GM21423 (cell line): ENCODE measurements around the gene RGS6.

Experiments
- ATAC-seq: cut with Tn5 transposase; IDR thresholded peaks from one replicate; pipeline ENCODE4 v1.9.1; 2021; ENCODE audit warnings: mild to moderate bottlenecking, moderate library complexity; ENCODE audit not compliant: unreplicated experiment

RGS6 gene

DNA sequence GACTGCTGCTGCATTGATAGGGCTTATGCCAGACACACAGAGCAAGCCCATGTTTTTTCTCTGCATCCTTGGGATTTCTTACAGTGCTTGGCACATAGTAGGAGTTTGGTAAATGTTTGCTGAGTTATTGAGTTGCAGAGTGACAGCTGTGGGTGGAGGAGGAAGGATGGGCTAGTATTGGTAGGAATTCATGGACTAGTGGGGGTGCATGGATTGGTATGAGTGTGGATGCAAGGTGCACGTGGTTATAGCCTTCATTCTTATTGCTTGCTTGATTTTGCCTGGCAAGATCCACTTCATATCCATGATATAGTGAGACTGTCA, 11.4 kb downstream of the RGS6 start:
- ATAC-seq = no peak

DNA sequence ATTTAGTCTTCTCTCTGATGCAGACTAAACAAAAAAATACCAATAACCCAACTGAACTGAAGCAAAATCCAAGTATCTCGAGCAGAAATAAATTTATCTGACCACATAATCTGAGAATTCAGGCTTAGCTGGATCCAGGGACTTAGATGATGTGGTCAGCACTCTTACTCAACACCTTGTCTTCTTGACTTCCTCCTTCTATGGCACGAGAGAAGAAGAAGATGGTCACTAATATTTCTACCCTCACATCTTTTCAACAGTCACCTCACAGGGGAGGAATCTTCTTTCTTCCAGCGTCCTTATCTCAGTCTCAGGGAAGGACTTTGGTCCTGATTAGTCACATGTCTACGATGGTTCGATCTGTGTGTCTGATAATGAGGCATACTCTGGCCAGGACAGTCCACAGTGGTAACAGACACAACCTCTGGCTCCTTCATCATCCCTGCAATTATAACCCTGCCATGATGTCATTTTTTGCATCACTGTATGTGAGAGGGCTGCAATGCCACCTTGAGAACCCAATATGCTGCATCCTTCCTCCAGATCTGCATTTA, 15.8 kb downstream of the RGS6 start:
- ATAC-seq = no peak

DNA sequence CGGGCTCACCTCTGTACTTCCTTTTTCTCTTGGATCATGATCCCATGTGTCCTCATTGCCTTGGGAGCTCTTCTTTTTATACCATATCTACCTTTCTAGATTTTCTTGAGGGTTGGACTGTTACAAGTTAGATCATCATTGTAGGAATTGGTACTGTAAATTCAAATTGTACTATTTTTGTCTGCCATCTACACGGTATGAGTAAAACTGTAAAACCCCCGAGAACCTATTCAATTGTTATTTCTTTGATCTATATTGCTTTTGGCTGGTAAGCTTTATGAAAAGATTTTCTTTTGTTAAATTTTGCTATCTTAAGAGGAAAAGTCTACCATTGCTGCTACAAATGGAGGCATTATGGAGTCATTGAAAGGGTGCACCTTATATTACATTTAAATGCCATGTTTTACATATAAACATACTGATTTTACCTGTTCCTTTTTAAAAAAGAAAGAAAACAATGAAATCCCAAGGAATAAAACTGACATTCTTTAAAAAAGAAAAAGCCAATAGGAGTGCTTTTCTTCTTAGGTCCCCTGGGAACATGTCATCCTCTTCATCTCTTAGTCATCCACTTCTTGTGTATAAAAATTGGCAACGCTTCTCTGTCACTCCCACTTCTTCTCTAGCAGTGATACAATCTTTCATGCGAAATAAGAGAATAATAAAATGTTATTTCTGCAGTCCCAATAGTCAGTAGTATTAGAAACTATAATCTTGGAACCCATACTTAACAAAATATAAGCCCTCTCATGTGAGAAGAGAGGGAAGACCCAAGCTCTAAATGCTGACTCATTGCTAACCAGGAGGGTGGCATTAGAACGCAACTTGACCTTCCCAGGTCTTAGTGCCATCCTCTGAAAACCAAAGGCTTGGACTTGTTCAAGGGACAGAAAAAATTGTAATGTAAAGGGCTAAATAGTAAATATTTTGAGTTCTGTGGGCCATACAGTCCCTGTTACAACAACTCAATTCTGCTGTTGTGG, 20.4 kb downstream of the RGS6 start:
- no peak for ATAC-seq

DNA sequence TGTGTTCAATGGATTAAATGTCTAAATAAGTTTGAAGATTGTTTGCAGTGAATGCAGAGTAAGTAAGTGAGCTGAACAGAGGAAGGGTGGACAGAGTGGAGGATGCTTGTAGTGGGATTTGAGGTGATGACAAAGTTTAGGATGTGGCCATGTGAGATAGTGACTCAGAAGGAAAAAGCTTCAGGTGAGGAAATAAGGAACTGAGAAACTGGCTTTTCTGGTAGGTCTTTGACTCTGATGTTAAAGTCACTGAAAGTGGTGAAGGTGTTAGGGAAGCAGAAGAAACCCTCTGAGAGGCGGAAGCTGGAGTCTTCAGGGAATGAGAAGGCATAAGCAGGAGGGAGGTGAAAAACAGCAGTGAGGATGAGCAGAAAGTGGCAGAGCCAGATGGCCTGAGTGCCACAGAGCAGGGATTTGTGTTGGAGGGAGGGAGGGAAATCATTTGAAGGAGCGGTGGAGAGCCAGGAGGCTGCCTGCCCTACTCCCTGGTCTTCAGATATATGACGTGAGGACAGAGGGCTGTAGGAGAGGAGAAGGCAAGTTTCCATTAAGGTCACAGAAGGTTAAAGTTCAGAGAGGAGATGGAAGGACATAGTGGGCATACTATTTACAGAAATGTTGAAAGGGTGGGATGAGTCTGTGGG, 24.8 kb downstream of the RGS6 start:
- ATAC-seq = peak; percentile 68

DNA sequence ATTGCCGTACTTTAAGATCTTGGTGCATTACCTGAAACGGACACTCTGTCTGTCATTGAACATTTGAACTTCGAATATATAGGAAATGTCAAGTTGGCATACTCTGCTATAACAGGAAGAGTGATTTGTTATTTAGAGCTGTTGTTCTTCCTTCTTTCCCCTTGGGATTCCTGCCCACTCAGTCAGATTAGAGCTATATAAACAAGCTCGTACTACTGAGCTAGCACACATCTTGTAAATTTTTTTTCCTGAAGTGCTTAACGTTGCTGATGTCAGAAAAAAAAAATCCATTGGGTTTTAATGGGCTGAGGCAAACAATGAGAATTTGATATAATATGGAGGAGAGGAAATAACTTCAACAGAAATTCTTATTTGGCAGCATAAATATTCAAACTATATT, 26.8 kb downstream of the RGS6 start:
- no peak for ATAC-seq

DNA sequence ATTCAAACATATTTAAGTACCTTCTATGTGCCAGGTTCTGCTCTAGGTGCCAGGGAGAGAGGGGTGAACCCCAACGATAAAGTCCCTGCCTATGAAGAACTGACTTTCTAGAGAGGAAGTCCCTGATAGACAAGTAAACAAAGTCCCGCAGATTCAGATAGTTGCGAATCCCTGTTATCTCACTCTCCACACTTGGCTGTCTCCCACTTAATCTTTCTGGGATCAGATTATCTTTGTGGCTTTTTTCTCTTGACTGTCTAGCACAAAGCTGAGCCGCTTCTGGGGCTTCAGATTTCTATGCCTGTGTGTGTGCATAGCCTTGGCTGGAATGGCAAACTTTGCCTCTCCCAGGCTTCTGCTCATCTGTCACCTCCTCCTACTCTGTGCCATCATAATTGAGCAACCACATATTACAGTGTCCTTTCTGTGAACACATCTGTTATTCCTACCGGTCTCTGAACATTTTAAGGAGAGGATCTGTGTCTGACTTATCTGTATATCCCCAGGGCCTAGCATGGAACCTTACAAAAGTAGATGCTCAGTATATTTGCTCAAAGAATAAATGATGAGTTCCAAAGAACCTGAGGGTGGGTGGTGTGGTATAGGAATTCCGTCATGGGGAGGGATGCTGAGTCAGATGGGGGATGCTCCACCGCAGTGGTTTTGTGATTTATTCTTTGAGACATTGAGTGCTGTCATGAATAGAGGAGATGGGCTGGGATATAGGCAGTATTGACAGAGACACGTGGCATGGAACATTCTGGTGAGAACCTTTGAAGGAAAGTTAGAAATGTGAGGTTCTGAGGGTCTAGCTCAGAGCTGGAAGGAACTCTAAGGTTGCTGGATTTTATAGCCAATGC, 28.5 kb downstream of the RGS6 start:
- no peak for ATAC-seq

DNA sequence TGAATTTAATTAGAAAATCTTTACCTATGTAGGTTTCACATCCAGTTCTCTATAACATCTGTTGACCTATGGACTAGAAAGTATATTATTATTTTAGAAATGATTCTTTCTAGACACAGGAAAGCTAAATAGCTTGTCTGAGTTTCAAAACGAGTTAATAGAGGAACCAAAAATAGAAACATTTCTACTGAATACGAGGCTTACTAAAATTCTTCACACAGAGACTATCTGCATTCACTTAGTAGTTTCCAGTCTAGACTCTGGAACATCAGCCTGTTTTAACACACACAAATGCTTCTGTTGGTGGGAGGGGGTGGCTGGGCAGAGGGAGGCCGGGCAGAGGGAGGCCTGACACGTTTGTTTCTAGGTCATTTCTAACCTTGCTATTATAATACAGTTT, 29.7 kb downstream of the RGS6 start:
- ATAC-seq = no peak

DNA sequence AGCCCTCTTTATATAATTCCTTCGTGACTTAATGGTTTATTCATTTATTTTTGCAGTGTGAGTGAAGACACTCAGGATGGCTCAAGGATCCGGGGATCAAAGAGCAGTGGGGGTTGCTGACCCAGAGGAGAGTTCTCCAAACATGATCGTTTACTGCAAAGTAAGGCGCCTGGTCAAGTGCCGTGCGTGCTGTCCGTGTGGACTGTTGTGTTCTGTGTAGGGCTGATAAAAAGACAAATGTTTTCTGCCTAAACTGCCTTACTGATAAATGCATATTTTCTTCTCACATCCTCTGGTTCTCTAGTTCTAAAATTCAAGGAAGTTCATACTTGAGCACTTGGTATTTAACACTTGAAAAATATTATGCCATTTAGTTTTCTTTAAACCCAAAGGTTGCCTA, 32.5 kb downstream of the RGS6 start:
- no peak for ATAC-seq

DNA sequence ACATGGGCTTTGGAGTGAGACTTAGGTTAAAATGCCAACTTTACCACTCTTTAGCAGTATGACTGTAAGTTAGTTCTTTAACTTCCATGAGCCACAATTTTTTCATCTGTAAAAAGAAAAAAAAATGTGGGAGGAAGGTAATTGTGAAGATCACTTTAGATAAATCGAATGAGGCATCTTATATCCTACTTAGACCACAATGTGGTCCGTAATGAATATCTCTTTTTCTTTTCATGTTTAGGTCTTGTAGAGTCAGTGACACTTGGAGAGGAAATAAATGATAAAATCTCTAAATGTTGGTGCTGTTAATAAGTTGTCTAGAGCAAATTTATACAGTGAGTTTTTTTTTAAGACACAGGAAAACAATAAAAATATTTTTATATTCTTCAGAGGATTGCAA, 34.3 kb downstream of the RGS6 start:
- ATAC-seq = no peak

DNA sequence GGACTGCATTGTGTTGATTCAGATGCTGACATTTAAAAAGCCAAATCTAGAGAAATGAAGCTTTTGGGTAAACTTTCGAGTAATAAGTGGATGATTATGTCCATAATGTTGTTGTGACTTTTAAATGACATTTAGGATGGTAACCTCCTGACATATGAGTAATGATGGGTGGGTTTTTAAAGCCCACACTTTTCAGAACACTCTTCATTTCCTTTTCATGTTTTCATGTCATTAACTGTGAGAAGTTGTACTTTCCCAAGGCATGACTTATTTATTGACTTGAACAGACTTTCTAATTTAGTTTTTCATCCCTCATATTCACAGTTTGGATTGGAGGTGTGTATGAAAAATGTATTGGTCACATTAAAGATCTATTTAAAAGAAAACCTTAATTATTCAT, 35.5 kb downstream of the RGS6 start:
- ATAC-seq = no peak

DNA sequence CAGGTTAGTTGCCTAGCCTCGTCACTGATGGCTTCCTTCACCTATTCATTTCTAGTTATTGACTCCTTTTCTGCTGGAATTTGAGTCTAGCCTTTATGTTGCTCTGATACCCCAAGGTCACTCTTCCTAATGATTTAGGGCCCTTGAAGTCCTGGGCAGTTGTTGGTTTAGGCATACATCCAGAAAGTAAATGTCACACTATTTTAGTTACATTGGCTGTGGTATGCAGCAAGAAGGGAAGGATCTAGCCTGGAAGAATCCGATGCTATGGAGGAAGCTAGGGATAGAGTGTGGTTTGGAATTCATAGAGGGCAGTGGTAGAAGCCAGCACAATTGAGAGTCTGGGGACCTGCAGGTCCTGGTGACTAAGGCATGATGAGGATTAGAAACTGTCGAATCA, 38.0 kb downstream of the RGS6 start:
- ATAC-seq = no peak

DNA sequence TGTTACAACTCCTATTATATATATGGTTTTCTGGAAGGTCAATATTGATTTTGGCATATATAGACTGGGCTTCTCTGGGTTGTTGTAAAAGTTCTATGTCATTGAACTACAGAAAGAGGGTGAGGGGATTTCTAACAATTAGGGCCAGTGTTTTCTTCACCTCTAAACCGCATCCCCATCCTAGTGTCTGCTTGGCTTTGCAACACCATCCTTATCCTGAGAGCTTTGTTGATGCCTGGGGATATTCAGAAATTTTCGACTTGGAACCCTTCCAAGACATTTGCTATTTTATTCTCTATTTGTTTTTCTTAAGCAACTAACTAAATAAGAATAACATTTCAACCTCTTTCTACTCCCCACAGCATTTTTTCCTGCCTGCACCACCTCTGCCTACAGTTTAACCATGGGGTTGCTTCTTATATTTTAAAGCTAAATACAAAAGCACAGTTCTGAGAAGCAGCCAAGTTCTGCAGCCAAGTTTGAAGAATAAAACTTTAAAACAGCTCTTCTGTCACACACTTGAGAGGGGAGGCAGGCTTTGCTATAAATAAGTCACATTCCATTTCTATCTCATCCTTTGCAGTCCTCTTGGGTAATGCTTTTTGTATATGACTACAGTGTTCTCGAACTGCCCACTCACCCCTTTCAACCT, 53.4 kb downstream of the RGS6 start:
- no peak for ATAC-seq

DNA sequence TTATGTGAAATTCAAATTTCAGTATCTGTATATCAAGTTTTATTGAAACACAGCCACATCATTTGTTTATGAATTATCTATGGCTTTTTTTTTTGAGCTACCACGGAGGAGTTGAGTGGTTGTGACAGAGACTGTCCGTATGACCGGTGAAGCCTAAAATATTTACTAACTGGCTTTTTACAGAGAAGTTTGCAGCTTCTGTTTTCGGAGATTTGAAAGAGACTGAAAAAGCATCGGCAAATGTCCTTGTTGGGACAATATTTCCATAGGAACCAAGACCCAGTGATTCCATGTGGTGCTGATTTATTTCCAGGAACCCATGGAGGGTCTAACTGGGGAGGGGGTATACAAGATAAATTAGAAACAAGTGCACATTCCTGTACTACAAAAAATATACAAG, 56.2 kb downstream of the RGS6 start:
- no peak for ATAC-seq

DNA sequence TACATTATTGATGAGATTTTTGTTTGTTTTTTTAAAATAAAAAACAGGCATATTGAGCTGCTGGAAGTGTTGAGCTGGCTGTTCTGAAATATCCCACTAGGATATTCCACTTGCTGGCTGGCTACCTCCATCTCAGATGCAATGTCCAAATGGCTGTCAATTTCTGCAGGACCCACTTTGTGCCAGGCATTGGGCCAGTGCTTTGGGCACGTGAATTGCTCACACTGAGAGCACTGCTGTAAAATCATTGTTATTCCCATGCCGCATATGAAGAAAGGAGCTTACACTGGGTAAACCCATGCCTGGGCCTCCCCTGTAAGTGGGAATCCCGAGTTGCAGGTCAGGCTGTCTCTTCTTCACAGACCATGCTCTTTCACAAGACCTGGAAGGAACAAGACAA, 56.7 kb downstream of the RGS6 start:
- ATAC-seq = no peak

DNA sequence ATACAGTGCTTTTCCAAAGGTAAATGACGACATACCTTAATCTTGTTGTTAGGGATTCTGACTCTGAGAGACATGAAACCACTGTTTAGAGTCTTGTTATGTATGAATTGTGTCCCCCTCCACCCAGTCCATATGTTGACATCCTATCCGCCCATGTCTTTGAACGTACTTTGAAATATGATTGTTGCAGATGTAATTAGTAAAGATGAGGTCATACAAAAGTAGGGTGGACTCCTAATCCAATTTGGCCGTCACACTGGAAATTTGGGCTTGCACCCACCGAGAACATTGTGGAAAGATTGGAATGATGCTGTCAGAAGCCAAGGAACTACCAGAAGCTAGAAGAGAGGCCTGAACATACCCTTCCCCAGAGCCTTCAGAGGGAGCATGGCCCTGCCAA, 62.2 kb downstream of the RGS6 start:
- no peak for ATAC-seq

DNA sequence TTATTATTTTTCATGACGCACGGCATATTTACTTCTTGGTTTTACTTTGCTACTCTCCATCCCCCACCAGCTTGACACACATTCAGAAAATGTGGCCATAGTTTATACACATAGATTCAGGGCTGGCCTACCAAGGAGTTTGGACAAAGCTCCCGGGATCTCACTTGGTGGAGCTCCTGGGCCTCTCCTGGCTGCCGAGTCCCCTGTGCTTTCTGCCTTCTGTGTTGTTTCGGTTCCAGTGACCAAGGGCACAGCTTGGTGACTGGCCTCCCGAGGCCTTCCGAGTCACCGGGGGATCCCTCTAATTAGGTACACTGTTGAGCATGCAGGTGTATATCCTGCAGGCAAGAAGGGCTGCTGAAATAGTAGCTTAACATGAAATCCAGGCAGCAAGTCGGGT, 63.5 kb downstream of the RGS6 start:
- ATAC-seq = no peak

DNA sequence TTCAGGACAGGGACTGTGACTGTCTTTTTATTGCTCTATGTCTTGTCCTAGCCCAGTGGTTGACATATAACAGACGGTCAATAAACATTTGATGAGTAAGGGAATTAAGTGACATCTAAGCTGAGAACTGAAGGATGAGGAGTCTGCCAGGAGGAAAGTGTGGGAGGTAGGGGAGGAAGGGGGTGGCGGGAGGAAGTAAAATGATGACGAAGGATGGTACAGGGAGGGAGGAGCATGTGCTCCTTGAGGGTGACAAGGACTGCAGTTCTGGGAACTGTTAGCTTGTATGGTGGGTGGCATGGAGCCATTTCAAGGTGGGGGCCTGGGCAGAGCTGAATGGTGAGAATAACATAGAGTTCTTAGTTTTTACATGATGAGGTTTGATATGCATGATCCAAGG, 64.4 kb downstream of the RGS6 start:
- ATAC-seq = no peak

DNA sequence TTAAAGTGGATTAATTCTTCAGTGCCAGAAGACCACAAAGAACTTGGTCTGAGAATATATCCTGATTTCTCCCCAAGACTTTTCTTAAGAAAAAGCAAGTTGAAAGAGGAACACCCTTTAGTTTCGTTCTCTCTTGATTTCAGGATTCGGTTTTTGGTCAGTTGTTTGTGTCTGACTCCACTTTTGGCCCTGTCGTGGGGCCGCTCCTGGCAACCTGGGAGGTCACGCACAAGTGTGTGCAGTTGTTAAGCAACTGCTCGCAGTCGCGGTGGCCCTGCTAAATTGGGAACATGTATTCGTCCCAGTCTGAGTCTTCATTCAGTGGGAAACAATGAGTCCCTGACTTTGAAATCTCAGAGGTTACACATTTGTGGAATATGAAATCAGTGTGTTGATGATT, 68.7 kb downstream of the RGS6 start:
- no peak for ATAC-seq

DNA sequence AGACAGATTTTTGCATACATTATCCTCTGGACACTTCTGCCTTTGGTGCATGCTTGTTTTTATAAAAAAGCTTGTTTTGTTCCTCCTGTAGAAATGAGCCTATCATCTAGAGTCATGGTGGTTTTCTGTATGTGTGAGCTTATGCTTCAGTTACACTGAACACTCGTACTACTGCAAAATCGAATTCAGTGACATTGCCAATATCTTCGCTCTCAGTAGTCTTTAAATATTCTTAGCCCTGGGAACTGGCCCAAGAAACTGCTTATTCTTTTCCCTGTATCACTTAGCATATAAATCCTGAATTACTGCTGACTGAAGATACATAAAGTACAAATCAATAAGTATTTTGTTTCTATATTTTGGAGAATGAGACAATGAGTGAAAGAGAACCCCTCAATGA, 70.5 kb downstream of the RGS6 start:
- ATAC-seq = no peak

DNA sequence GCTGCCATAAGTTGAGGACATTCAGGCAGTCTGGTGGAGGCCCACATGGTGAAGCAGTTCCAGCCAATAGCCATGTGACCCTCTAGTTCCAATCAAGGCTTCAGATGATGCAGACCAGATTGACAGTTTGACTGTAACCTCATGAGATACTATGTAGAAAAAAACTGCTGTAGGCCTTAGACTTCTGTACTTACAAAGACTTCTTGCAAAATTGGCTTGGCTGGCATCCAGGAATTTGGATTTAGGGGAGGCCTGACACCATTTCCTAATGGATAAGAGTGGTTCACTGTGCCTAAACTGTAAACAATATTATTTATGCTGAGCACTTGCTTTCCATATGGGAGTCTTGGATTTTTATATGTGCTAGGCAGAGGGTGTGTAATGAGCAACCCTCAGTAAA, 76.4 kb downstream of the RGS6 start:
- ATAC-seq = no peak

DNA sequence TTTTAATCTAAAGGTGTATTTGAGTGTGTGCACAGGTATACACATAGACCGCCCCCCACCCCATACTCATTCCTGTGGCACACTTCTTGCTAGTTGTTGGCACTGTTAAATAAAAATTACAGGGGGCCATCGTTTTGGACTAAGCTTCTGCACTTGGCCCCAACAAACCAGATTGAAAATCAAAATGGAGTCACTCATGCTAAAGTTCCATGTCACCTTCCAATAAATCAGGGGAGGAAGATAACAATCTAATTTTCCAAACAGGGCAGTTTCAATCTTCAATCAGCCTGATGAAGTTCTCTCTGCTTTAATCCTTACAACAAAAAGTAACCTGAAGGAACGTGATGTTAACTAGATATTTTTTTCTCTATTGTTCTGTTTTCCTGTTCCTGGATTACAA, 78.2 kb downstream of the RGS6 start:
- ATAC-seq = no peak
